ENCODE results near the gene PIGB. TPM values are rescaled to one million over a fixed set of nuclear protein-coding genes. Genes with fewer than 3 reads are reported as not detected.
A peak's percentile ranks its signal among the peaks of the same experiment; 100 is the strongest.
"Not testable (repeated sequence)": the region's sequence is repeated elsewhere in the genome, so short reads cannot be mapped to it uniquely, and the experiment has no call there.

PIGB gene
- polyA plus RNA-seq, 3 donors: 18.3 to 25.2 (median 18.7) TPM

DNA sequence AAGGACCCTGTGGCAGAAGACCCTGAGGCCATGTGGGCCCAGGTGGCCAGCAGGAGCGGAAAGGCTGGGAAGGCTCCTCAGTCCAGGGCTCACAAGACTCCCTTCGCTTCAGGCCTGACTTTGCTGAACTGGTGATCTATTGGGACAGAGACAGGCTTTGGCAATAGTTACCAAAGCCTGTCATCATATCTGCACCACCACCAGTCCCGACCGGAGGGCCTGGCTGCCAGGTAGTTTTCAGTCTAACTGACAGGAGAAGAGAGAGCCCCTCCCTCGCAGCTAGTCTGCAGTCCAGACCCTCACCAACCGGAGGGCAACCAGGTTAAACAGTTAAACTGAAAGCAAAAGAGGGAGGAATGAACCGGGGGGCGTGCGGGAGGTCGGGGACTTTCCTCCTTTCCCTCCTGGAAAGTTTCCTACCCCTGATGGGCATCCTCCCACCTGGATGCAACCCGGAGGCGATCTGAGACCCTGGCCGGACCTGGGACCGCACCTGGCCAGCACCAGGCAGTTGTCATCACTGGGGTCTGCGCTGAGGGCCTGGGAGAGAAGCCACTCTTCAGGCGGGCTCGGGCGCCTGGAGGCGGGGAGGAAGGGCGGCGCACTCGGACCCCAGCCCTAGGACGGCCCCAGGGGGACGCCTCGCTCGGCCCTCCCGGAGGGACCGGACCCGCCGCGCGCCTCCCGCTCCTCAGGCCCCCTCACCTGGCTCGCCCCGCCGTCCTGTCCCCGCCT, 29.8 kb upstream of the PIGB start:
- peak in 6 of 11 donors; percentile 14 to 29 (median 19) for DNase-seq (ENCODE audit: extremely low read depth in 1 of 11, low read depth in 9 of 11, low spot score in 4 of 11)

DNA sequence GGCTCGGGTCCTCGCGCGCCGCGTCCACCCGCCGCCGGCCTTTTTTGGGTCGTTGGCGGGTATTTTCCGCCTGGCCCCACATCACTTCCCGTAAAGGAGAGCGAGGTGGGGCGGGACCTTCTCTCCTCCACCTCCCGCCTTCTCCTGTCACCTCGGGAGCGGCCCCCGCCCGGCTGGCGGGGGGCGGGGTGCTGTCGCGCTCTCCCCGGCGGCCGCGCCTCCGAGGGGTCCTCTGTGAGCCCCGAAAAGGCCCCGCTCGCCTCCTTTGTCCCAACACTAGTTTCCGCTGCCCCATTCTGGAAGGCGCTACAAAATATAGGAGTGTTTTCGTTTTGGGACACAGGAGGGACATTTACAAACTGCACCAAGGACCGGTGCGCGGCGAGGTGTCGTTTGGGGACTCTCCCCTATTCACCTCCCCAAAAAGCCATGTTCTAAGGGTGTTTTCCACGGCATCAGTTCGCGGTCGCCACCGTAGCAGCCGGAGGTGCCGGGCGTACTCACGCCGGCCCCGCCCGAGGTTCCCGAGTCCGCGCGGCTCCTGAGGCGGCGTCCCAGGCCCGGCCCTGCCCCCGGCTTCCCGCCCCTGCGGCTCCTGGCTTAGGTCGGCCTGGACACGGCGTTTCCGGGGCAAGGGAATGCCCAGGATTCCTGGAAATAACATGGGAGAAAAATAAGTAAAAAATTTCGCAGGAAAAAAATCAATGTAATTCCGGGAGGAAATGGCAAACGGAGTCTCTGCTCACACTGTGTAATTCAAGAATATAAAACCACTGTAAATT, 29.1 kb upstream of the PIGB start, which contains the start of gene RAB27A:
RAB27A (minus strand) TSS at position 68 of the 782 bp plus-strand sequence. CDS start 54,879 bp downstream, outside the sequence.
- DNase-seq (ENCODE audit: extremely low read depth in 1 of 11, low read depth in 9 of 11, low spot score in 4 of 11): peak in 8 of 11 donors; percentile 23 to 78 (median 66)

DNA sequence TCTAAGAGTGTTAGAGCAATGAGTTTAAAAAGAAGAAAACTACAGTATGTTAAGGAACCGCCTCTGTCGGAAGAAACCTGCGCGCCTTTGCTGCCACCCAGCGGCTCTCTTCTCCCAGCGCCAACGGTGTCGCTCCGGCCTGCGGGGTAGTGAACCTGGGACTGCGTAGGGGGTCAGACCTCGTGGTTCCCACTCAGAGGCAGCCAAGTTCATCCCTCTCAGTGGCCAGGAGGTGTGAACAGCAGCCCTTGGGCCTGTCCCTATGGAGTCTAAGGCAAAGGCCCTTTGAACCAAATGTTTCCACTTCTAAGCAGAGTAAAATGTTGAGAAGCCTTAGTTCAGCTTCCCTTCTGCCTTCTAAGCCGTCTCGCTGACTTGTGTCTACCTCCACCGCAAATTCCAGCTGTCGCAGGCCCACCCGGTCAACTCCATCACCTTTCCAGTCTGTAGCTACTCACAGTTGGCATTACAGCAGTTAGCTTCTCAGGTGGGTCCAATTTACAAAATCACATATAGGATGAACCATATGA, 28.4 kb upstream of the PIGB start:
- DNase-seq (ENCODE audit: extremely low read depth in 1 of 11, low read depth in 9 of 11, low spot score in 4 of 11): peak in 9 of 11 donors; percentile 63 to 83 (median 77)

DNA sequence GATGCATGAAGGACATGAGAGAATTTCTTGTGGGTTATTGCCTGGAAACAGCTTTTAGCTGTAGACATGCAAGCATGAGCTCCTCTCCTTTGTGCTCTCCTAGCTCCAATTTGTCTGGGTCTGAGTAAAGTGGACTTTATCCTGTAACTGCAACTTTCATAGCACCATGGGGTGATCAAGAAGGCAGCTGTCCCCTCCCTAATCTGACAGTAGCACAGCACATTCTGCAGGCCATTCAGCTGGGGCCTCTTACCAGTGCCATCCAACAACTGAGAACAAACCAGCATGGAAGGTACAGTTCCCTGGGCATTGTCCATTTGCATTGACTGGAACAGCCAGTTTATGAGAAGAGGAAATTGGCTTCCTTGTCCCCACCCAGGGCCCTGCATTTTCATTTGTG, 21.7 kb upstream of the PIGB start:
- no peak for DNase-seq (ENCODE audit: extremely low read depth in 1 of 11, low read depth in 9 of 11, low spot score in 4 of 11)

DNA sequence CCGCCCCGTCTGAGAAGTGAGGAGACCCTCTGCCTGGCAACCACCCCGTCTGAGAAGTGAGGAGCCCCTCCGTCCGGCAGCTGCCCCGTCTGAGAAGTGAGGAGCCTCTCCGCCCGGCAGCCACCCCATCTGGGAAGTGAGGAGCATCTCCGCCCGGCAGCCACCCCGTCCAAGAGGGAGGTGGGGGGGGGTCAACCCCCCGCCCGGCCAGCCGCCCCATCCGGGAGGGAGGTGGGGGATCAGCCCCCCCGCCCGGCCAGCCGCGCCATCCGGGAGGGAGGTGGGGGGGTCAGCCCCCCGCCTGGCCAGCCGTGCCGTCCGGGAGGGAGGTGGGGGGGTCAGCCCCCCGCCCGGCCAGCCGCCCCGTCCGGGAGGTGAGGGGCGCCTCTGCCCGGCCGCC, 16.2 kb upstream of the PIGB start:
- DNase-seq (ENCODE audit: extremely low read depth in 1 of 11, low read depth in 9 of 11, low spot score in 4 of 11): not testable (repeated sequence)

DNA sequence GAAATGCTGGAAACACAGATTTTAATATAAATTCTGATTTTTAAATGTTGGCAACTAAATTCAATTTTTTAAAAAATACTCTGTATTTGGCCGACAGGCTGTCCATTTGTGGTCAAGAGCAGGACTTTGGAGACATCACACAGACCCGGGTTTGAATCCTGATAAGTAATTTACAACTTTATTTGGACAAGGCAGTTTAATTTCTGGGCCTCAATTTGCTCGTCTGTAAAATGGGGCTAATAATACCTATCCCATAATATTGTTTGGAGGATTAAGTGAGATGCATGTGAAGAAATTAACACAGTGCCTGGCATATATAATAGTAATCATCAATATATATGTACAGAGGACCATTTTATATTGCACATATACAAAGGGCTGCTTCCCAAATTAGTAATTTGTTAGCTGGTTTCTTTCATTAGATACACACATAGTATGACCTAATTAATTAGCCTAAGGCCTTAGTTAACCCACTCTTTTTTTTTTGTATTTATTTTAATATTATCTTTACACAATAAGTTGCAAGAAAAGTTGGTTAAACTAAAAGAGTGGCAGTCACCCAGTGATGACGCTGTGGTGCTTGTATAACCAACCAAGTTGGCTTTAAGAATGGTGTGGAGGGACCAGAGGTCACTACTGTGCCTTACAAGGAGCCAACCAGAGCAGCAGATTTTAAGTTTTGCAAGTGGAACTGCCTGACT, 665 bp downstream of the PIGB start:
- no peak for DNase-seq (ENCODE audit: extremely low read depth in 1 of 11, low read depth in 9 of 11, low spot score in 4 of 11)

DNA sequence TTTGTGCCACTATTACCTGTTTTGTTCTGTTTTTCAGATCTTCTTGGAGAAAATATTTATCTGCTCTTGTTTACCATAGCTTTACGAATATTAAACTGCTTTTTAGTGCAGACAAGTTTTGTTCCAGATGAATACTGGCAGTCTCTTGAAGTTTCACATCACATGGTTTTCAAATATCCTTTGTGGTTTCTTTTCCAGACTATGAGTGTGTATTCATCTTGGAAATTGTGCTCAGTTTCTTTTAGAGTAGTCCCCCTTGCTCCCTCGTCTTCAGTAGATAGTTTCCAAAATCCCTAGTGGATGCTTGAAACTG, 1.2 kb downstream of the PIGB start:
- no peak for DNase-seq (ENCODE audit: extremely low read depth in 1 of 11, low read depth in 9 of 11, low spot score in 4 of 11)

DNA sequence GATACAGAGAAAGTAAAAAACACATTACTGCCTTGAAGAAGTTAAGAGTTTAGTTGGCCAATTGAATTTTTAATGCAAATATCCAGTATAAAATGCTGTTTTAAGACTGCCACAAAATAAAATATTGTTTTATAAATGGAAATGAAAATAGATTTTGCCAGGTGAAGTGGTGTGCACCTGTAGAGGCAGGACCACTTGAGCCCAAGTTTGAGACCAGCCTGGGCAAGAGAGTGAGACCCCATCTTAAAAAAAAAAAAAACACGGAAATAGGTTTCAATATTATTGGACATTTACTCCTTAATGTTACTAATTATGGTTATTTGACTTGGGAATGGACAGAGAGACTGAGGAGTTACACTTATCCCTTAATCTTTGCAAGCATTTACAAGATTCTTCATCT, 1.9 kb downstream of the PIGB start:
- DNase-seq (ENCODE audit: extremely low read depth in 1 of 11, low read depth in 9 of 11, low spot score in 4 of 11): no peak

DNA sequence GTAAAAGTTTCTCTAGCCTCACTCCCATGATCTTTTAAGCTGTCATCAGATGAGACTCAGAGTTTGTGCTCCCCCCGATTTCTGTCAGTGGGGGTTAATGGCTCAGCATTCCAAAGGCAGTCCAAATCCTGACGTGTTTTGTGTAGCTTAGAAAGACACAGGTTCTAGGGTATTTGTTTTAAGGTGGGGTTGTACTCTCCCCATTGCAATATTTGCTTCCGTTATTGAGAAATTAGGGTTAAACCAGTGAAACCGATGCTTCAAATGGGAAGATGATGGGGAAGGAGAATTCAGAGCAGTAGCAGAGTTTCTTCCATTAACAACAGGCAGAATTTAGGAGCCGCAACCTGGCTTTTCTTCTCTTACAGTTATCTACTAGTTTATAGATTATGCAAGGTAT, 3.4 kb downstream of the PIGB start:
- DNase-seq (ENCODE audit: extremely low read depth in 1 of 11, low read depth in 9 of 11, low spot score in 4 of 11): no peak

DNA sequence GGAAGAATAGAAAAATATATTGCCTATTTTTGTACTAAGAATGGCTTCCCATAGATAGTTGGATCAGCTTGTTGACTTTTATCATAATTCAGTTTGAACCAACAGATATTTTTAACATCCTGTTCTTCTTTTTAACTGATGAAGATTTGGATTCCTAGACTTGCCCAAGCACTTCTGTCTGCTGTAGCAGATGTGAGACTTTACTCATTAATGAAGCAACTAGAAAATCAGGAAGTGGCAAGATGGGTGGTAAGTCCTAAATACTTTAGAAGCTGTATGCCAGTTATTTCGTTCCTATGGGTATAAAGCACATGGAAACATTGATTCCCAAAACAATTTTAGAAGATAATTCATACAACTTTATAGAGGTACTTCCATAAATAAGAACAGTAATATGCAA, 8.4 kb downstream of the PIGB start:
- DNase-seq (ENCODE audit: extremely low read depth in 1 of 11, low read depth in 9 of 11, low spot score in 4 of 11): no peak

DNA sequence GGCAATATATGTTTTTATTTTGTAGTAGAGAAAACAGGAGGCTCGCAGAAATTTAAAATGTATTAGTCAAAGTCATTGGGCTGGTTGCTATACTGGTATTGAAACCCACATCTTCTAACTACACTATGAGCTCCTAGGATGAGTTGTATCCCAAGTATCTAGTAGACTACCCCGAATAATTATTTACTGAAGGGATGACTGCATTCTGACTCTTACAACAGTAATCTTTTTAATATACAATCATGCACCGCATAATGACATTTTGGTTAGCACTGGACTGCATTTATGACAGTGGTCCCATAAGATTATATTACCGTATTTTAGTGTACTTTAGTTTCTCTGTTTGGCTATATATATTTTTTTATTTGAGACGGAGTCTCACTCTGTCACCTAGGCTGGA, 15.3 kb downstream of the PIGB start:
- no peak for DNase-seq (ENCODE audit: extremely low read depth in 1 of 11, low read depth in 9 of 11, low spot score in 4 of 11)

DNA sequence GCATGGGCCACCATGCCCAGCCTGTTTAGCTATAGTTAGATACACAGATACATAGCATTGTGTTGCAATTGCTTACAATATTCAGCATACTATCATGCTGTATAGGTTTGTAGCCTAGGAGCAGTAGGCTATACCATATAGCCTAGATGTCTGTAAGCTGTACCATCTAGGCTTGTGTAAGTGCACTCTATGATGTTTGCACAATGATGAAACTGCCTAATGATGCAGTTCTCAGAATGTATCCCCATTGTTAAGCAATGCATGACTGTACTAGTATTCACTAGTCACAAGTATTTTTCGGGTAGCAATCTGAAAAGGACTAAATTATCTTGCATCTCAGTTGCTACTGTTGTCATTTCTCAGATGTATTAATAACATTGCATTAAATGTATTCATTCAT, 16.0 kb downstream of the PIGB start:
- no peak for DNase-seq (ENCODE audit: extremely low read depth in 1 of 11, low read depth in 9 of 11, low spot score in 4 of 11)

DNA sequence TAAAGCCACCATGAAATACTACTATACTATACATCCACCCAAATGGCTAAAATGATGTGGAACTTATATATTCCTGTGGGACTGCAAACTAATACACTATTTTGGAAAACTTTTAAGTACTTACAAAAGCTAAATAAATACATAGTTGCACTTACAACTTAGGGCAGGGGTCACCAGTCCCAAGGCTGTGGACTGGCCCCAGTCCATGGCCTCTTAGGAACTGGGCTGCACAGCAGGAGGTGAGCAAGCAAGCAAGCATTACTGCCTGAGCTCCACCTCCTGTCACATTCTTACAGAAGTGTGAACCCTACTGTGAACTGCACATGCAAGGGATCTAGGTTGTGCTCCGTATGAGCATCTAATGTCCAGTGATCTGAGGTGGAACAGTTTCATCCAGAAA, 18.1 kb downstream of the PIGB start:
- no peak for DNase-seq (ENCODE audit: extremely low read depth in 1 of 11, low read depth in 9 of 11, low spot score in 4 of 11)

DNA sequence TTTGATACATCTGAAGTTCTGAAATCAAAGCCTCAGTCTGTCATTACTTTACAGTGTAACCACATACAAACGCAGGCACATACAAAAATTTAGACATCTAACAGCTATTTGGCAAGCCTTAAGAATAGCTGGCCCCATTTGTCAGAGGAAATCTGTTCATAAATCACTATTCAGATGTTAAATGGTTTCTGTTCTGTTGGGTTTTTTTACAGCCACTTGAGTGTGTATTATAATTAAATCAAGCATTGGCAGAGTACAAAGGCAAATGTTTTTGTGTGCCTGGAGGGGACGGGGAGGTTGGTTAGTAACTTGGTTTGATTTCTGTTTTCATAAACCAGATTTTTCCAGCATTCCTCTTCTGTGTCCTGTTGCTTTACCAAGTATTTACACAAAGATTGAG, 24.1 kb downstream of the PIGB start:
- no peak for DNase-seq (ENCODE audit: extremely low read depth in 1 of 11, low read depth in 9 of 11, low spot score in 4 of 11)

DNA sequence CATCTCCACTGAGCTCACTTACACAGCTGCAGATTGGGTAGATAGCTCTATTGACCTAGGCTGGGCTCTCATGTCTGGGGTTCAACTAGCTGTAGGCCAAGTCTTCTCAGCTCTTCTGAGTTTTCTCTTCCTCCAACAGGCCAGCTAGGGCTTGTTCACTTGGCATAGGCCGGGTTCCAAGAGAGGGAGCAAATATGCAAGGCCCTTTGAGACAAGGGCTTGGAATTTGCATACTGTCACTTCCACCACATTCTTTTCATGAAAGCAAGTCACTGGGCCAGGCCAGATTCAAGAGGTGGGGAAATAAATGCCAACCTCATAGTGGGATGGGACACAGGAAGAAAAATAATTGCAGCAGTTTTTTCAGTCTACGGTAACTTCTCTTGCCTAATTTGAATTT, 25.2 kb downstream of the PIGB start:
- no peak for DNase-seq (ENCODE audit: extremely low read depth in 1 of 11, low read depth in 9 of 11, low spot score in 4 of 11)

DNA sequence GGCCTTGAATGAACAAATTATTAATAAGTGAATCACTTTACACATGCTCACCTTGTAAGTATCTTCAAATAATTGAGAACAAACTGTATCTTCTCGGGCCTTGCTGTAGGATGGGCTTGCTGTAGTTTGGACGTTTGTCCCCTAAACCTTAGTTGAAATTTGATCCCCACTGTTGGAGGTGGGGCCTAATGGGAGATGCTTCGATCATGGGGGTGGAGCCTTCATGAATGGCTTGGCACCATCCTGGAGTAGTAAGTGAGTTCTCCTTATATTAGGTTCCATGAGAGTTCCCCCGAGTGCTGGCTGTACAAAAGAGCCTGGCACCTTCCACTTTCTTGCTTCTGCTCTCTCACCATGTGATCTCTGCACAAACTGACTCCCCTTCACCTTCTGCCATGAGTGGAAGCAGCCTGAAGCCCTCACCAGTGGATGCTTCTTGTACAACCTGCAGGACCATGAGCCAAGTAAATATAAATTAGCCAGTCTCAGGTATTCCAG, 29.3 kb downstream of the PIGB start:
- DNase-seq (ENCODE audit: extremely low read depth in 1 of 11, low read depth in 9 of 11, low spot score in 4 of 11): no peak

DNA sequence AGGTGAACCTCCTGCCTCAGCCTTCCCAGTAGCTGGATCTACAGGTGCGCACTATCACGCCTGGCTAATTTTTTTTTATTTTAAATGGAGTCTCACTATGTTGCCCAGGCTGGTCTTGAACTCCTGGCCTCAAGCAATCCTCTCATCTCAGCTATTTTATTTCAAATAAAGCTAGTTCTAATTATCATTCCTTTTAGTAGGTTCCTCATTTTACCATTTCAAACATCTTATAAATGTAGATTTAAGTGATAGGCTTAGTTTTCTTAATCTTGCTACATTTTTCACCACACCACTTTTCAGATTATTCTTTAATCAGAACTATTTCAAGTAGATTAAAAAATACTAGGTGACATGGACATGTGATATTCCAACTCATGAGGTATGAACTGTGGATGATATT, 30.3 kb downstream of the PIGB start:
- no peak for DNase-seq (ENCODE audit: extremely low read depth in 1 of 11, low read depth in 9 of 11, low spot score in 4 of 11)

DNA sequence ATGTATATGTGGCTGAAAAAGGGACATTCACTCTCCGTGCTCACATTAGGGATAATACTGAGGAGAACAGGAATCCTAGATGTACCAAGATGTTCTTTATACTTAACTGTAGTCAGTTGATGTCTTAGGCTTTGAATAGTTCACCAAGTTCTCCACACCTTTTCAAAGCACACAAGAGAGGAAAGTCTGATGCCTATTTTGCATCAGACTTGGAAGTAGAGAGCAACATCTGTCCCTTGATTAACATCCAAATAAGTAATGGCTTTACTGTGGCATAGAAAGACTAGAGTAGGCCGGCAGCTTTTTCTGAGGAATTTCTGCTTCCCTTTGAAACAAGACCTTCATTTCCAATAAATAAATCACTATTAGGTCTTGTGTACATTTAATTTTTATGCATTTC, 34.0 kb downstream of the PIGB start:
- DNase-seq (ENCODE audit: extremely low read depth in 1 of 11, low read depth in 9 of 11, low spot score in 4 of 11): no peak

DNA sequence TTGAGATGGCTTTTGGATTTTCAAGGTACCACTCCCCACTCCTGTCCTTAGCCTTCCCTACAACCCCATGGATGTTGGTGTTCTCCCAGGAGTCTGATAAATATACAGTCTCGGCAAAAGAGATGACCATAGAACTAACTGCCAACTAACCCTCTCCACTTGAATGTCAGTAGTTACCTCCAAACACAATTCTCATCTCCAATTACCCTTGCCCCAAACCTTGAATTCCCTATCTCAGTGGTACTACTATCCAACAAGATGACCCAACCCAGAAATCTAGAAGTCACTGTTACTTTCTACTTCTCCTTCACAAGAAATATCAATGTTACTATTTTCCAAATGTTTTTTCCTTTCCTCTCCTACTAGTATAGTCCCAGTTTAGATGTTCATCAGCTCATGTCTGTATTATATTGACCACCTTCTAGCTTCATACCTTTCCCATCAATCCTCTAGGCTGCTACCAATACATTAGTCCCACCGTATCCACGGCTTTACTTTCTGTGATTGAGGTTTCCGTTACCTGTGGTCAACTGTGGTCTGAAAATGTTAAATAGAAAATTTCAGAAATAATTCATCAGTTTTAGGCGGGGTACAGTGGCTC, 38.1 kb downstream of the PIGB start:
- DNase-seq (ENCODE audit: extremely low read depth in 1 of 11, low read depth in 9 of 11, low spot score in 4 of 11): no peak
